HCT116 (cell line): Measurements from ENCODE around the gene TFAP2B. TPM values are rescaled to one million over a fixed set of nuclear protein-coding genes. Genes with fewer than 3 reads are reported as not detected.

Experiments
- ATAC-seq: fragments of 200-7000 bp; cut with Tn5 transposase; 2 replicates; pipeline ENCODE4 v1.9.1; 2020; ENCODE audit warnings: mild to moderate bottlenecking, moderate library complexity
- BruUV-seq: library from RNA; stranded (reverse); fragments of 400-500 nt; replicated peaks from 2 replicates; lab custom pipeline; 2021; lab: Mats Ljungman, UMichigan
- CTCF ChIA-PET: fragments of 300-600 bp; sonication (Branson Sonifier 250); formaldehyde crosslinking; loops from one replicate; lab custom pipeline; 2021; ENCODE audit warnings: antibody characterized with exemption; lab: Charles Lee
- POLR2A ChIA-PET: fragments of 300-600, 350-600 bp; sonication (Branson Sonifier 250); formaldehyde crosslinking; loops from one replicate; lab custom pipeline; 2021; ENCODE audit warnings: antibody characterized with exemption; lab: Charles Lee
- RAD21 ChIA-PET, 2 experiments: fragments of 300-600 bp; sonication (Branson Sonifier 250); formaldehyde crosslinking; loops; one replicate each; lab custom pipeline; 2023; ENCODE audit warnings: low total read pairs in 2 of 2; ENCODE audit not compliant: uncharacterized antibody in 2 of 2, unreplicated experiment in 2 of 2, low non-redundant PET in 1 of 2; lab: Charles Lee
- DNase-seq: peaks from one replicate; pipeline ENCODE4 v3.0.0-alpha.2; 2010; ENCODE audit warnings: low read depth, low spot score
- H2AFZ ChIP-seq: fragments of 200-600 bp; shearing (Covaris generic), sonication (generic); 2 replicates; pipeline ENCODE4 v1.6.1; 2017; ENCODE audit warnings: low read depth, mixed run types, mixed read lengths, antibody characterized with exemption, low read length; ENCODE audit not compliant: poor library complexity, severe bottlenecking
- H3K27ac ChIP-seq: 2 replicates; pipeline ENCODE4 v1.5.1; 2012; ENCODE audit warnings: low read depth, low read length
- H3K27me3 ChIP-seq: fragments of 200-600 bp; sonication (generic); 2 replicates; pipeline ENCODE4 v1.6.1; 2016; ENCODE audit warnings: mixed run types, low read length, mixed read lengths; ENCODE audit not compliant: insufficient read depth
- H3K36me3 ChIP-seq, 2 experiments: fragments of 200-500 bp in 1 of 2; fragments of 200-600 bp in 1 of 2; sonication (Bioruptor generic) in 1 of 2; sonication (generic) in 1 of 2; 2 replicates each; pipeline versions ENCODE4 v1.5.1 to v1.6.1; 2014 to 2016; ENCODE audit warnings: low read length in 2 of 2, inconsistent platforms in 1 of 2, mixed read lengths in 1 of 2, mixed run types in 1 of 2; ENCODE audit not compliant: insufficient read depth in 2 of 2, control insufficient read depth in 1 of 2
- H3K4me1 ChIP-seq, 2 experiments: fragments of 200-600 bp in 1 of 2; sonication (generic) in 1 of 2; 2 replicates each; pipeline versions ENCODE4 v1.5.1 to v1.6.1; 2012 to 2017; ENCODE audit warnings: low read length in 2 of 2, inconsistent platforms in 1 of 2, mild to moderate bottlenecking in 1 of 2, mixed read lengths in 1 of 2, mixed run types in 1 of 2, moderate library complexity in 1 of 2; ENCODE audit not compliant: insufficient read depth in 2 of 2, control insufficient read depth in 1 of 2
- H3K4me2 ChIP-seq: fragments of 200-600 bp; sonication (generic); 2 replicates; pipeline ENCODE4 v1.6.1; 2017; ENCODE audit warnings: mixed run types, low read length, mixed read lengths
- H3K4me3 ChIP-seq, 2 experiments: fragments of 200-600 bp in 1 of 2; sonication (generic) in 1 of 2; replicated peaks in 1 of 2; 2 replicates each; pipeline ENCODE4 v1.5.1; 2011 to 2016; ENCODE audit warnings: low read length in 2 of 2, control low read depth in 1 of 2, low read depth in 1 of 2, mild to moderate bottlenecking in 1 of 2, mixed read lengths in 1 of 2, mixed run types in 1 of 2
- H3K79me2 ChIP-seq: fragments of 200-600 bp; sonication (generic); 2 replicates; pipeline ENCODE4 v1.6.1; 2017; ENCODE audit warnings: mild to moderate bottlenecking, mixed run types, low read length, moderate library complexity, mixed read lengths; ENCODE audit not compliant: insufficient read depth
- H3K9ac ChIP-seq: fragments of 200-600 bp; sonication (generic); 2 replicates; pipeline ENCODE4 v1.6.1; 2016; ENCODE audit warnings: low read length, mixed read lengths
- H3K9me2 ChIP-seq: fragments of 200-600 bp; sonication (generic), shearing (Covaris generic); 2 replicates; pipeline ENCODE4 v1.6.1; 2017; ENCODE audit warnings: mixed run types, mild to moderate bottlenecking, moderate library complexity; ENCODE audit not compliant: insufficient read depth
- H3K9me3 ChIP-seq, 2 experiments: fragments of 200-500 bp in 1 of 2; fragments of 200-600 bp in 1 of 2; sonication (Bioruptor generic) in 1 of 2; sonication (generic) in 1 of 2; 2 replicates each; pipeline ENCODE4 v1.6.1; 2014 to 2017; ENCODE audit warnings: low read length in 2 of 2, mixed read lengths in 2 of 2, inconsistent platforms in 1 of 2, low read depth in 1 of 2, mild to moderate bottlenecking in 1 of 2, mixed run types in 1 of 2, moderate library complexity in 1 of 2; ENCODE audit not compliant: control insufficient read depth in 1 of 2, insufficient read depth in 1 of 2
- H4K20me1 ChIP-seq: fragments of 200-600 bp; sonication (generic), shearing (Covaris generic); 2 replicates; pipeline ENCODE4 v1.6.1; 2017; ENCODE audit warnings: mixed run types, mild to moderate bottlenecking, moderate library complexity; ENCODE audit not compliant: insufficient read depth
- CBX3 ChIP-seq: IDR thresholded peaks from 2 replicates; pipeline ENCODE4 v1.6.1; 2012; ENCODE audit warnings: low read depth
- CEBPB ChIP-seq: IDR thresholded peaks from 2 replicates; pipeline ENCODE4 v1.6.1; 2012; ENCODE audit warnings: low read depth
- CTCF ChIP-seq, 3 experiments: fragments of 200-600 bp in 1 of 3; sonication (generic) in 1 of 3; IDR thresholded peaks in 2 of 3; conservative IDR thresholded peaks in 1 of 3; 2 replicates each; pipeline ENCODE4 v1.5.1; 2012 to 2017; ENCODE audit warnings: low read depth in 2 of 3, low read length in 2 of 3, antibody characterized with exemption in 1 of 3, borderline replicate concordance in 1 of 3, control low read depth in 1 of 3, mild to moderate bottlenecking in 1 of 3, mixed read lengths in 1 of 3, mixed run types in 1 of 3, moderate library complexity in 1 of 3; ENCODE audit not compliant: insufficient read depth in 1 of 3
- EGR1 ChIP-seq: IDR thresholded peaks from 2 replicates; pipeline ENCODE4 v1.6.1; 2012; ENCODE audit warnings: low read depth
- ELF1 ChIP-seq: IDR thresholded peaks from 2 replicates; pipeline ENCODE4 v1.6.1; 2012; ENCODE audit warnings: low read depth, borderline replicate concordance
- EZH2 ChIP-seq: fragments of 200-600 bp; sonication (generic); IDR thresholded peaks from 2 replicates; pipeline ENCODE4 v1.6.1; 2017; ENCODE audit warnings: antibody characterized with exemption, mixed run types
- JUND ChIP-seq: IDR thresholded peaks from 2 replicates; pipeline ENCODE4 v1.6.1; 2012
- POLR2A ChIP-seq: IDR thresholded peaks from 2 replicates; pipeline ENCODE4 v1.7.0; 2011; ENCODE audit warnings: borderline replicate concordance; ENCODE audit not compliant: insufficient read depth, insufficient read length; ENCODE audit errors: extremely low read depth
- POLR2AphosphoS5 ChIP-seq: IDR thresholded peaks from 2 replicates; pipeline ENCODE4 v1.6.1; 2011; ENCODE audit warnings: mild to moderate bottlenecking, low read depth, low read length, moderate library complexity
- REST ChIP-seq: IDR thresholded peaks from 2 replicates; pipeline ENCODE4 v1.6.1; 2012; ENCODE audit warnings: low read depth
- SP1 ChIP-seq: IDR thresholded peaks from 2 replicates; pipeline ENCODE4 v1.6.1; 2012; ENCODE audit warnings: low read depth
- SRF ChIP-seq: IDR thresholded peaks from 2 replicates; pipeline ENCODE4 v1.6.1; 2012; ENCODE audit warnings: low read depth
- TCF7L2 ChIP-seq: IDR thresholded peaks from 2 replicates; pipeline ENCODE4 v1.7.0; 2011; ENCODE audit warnings: borderline replicate concordance, inconsistent platforms; ENCODE audit not compliant: insufficient read depth, insufficient read length; ENCODE audit errors: extremely low read depth
- YY1 ChIP-seq: IDR thresholded peaks from 2 replicates; pipeline ENCODE4 v1.6.1; 2011; ENCODE audit warnings: low read length, low read depth, moderate library complexity, mild to moderate bottlenecking; ENCODE audit not compliant: insufficient replicate concordance; ENCODE audit errors: extremely low read depth
- ZBTB33 ChIP-seq: IDR thresholded peaks from 2 replicates; pipeline ENCODE4 v1.6.1; 2011; ENCODE audit warnings: mild to moderate bottlenecking, low read length, moderate library complexity; ENCODE audit not compliant: insufficient replicate concordance; ENCODE audit errors: extremely low read depth
- ZFX ChIP-seq: fragments of 450-650 bp; IDR thresholded peaks from 2 replicates; pipeline ENCODE4 v1.6.1; 2017
- intact Hi-C: fragments of 100-400 bp; cut with micrococcal nuclease; formaldehyde crosslinking; loops from 2 replicates; pipeline ENCODE4 v1.10.0; 2022
- total RNA-seq: library from RNA; stranded (reverse); gene quantifications from one replicate; pipeline ENCODE4 v1.2.1, GENCODE V29; 2021; ENCODE audit not compliant: unreplicated experiment

TFAP2B gene
- total RNA-seq, 1 experiment from 2014 or later, result not detected

- TF ChIP-seq ZFX, result no peak
- no peak for TF ChIP-seq ELF1
- TF ChIP-seq POLR2AphosphoS5, result no peak
- no peak for TF ChIP-seq CTCF (IDR thresholded peaks at IDR 0.05 in 2 of 3, conservative IDR thresholded peaks at IDR 0.05 in 1 of 3; ENCODE audit: borderline replicate concordance in 1 of 3, insufficient read depth in 1 of 3, low read depth in 2 of 3, low read length in 2 of 3)
- no peak for TF ChIP-seq SRF
- no peak for TF ChIP-seq EGR1
- no peak for TF ChIP-seq ZBTB33
- TF ChIP-seq TCF7L2, result no peak
- no peak for TF ChIP-seq POLR2A
- no peak for TF ChIP-seq SP1
- TF ChIP-seq REST, result no peak
- TF ChIP-seq EZH2, result no peak
- TF ChIP-seq YY1, result no peak
- TF ChIP-seq CBX3, result no peak
- TF ChIP-seq CEBPB, result no peak
- TF ChIP-seq JUND, result no peak
- ChIA-PET CTCF (no interaction called here), POLR2A (no interaction called here), RAD21 (no interaction called here)
- H3K9me2 ChIP-seq, result no peaks in the 10 kb centered on the region
- no peaks in the 10 kb centered on the region for H3K79me2 ChIP-seq
- no peaks in the 10 kb centered on the region for H3K27me3 ChIP-seq
- DNase-seq, result no peak
- no peak overlapping the region for H3K4me2 ChIP-seq
- no peaks in the 10 kb centered on the region for H3K36me3 ChIP-seq
- peaks cover 0 to 16% of the 10 kb centered on the region in 2 experiments; a peak in 2 of 4 replicates for H3K9me3 ChIP-seq
- intact Hi-C loops, result no loop called here
- no peak overlapping the region for H3K9ac ChIP-seq
- no peak for ATAC-seq
- no peak overlapping the region for H3K27ac ChIP-seq
- no TSS peak for BruUV-seq
- H2AFZ ChIP-seq, result no peak overlapping the region
- H3K4me1 ChIP-seq, result no peaks in the 10 kb centered on the region
- H3K4me3 ChIP-seq, result no peak overlapping the region
- no peaks in the 10 kb centered on the region for H4K20me1 ChIP-seq
These were observed 35.3 kb downstream of the TFAP2B start for GRCh38 chr6:50853939-50854338.
